Hematopoietic multipotent progenitor cell treated with erythropoietin and hydrocortisone succinate and interleukin-3 and kit ligand, for 4 days (in vitro differentiated cells): ENCODE data around the gene AGTPBP1.

Experiments
- DNase-seq: peaks from one replicate; pipeline ENCODE4 v3.0.0-alpha.2; 2015

AGTPBP1 gene

DNA sequence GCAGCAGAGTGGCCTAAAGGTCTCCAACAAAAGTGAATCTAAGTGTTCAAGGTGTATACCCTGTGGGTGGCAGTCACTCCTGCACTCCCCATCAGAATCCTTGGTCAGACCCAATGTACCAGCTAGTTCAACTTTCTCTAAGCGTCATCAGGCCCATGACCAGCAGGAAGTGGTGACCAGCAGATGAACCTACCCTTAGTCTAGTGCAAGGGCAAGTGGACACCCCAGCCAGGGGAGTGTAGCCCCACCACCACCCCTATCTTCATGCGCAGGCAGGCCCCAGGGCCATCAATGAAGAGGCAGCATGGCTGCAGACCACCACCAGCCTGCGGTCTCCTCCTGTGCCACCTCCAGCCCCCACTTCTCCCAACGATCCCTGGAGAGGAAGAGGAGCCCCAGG, 213.1 kb downstream of the AGTPBP1 start:
- DNase-seq, result no peak

DNA sequence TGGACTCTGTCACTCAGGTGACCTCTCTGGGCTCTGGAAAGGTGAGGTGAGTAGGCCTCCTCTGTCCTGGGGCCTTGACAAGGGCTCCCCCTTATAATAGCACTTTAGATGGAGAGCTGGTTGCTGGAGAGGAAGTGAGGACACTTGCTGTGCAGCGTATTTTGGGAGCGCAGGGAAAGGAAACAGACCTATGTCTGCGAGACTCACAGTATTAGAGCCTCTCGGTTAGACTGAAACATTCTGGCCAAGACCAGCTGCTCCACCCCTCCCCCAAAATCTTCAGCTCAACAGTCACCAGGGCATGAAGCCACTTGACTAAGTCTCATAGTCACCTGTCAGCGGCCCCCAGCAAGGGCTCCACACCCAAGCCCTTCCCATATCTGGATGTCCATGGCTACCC, 213.6 kb downstream of the AGTPBP1 start:
- no peak for DNase-seq

GRCh38 chr9:85527331-85528020, 214.3 kb downstream of the AGTPBP1 start:
- DNase-seq, result no peak

DNA sequence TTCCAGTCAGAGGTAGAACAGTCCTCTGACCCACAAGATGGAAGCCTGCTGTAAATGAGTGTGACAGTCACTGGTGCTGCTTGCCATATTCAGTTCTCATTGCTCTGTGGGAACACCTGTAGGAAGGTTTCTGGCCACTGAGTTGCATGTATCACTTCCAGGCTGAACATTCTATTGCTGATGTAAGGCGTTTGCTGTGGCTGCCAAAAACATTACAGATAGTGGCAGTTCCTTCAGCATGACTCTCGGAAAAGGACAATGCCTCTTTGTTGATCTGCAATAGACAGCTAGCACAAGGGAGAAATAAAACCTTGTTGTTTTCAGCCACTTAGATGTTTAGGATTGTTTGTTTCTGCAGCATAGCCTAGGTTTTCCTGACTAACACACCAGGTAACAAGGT, 217.2 kb downstream of the AGTPBP1 start:
- no peak for DNase-seq

DNA sequence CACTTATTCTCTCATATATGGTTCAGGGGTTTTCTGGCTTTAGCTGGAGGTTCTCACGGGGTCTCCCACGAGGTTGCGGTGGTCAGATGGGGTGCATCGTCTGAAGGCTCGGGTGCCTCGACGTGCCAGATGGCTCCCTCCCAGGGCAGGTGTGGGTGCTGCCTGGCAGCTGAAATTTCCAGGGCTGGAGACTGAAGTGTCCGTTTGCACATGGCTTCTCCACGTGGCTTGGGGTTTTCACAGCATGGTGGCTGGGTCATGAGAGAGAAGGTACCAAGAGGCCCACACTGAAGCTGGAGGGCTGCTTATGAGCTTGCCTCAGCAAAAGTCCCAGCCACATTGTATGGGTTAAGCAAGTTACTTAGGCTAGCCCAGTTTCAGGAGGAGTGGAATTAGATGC, 218.6 kb downstream of the AGTPBP1 start:
- DNase-seq, result no peak

DNA sequence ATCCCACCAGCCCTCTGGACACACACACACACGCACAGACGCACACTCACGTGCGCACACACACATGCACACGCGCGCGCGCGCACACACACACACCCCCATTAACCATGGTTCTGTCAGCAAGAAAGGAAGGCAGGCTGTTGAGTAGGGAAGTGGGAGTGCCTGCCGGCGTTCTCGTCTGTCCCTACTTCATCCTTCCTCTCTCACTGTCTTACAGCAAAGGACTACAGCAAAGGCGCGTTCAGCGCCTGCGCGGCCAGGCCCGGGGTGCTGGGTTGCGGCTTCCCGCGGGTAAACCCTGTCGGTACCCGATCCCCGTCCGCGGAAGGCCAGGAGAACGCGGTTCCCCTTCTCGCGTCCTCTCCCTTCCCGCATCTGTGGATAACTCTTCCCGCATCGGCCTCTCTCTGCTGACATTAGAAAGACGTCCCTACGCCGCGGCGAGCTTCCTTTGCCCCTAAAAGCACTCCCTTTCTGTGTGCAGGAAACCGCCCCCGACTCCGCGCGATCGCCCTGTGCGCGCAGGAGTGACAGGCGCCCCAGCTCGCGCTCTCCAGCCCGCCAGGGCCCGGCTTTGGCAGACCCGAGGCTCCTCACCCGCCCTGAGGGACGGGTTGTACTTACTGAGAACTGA, 219.2 kb downstream of the AGTPBP1 start:
- DNase-seq, result peak; percentile 48

- no peak for DNase-seq
Observed at GRCh38 chr9:85521371-85522197, 220.2 kb downstream of the AGTPBP1 start.

DNA sequence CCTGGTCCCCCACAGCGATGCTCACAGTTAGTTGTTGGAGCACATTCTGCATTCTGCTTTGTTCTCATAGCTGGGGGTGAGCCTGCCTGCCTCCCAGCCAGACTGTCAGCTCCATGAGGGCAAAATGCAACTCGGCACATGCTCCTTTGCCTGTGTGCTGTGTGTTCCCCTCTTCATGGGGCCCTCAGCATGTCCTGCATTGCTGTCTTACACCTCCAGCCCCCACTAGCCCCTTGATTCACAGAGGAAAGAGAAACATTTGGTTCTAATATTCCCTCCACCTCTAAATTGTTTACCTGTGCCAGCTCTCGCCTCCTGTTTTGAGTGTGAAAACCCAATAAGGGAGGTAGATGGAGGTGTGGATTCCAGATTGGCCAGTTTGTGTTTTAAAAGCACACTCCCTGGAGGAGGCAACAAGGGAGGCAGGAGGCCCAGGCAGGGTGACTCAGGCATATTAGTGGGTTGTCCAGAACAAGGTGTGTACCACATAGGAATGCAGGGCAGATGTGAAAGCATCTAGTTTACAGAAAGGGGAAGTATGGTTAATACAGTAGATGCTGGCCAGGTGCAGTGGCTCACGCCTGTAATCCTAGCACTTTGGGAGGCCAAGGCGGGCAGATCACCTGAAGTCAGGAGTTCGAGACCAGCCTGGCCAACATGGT, 224.6 kb downstream of the AGTPBP1 start:
- no peak for DNase-seq

DNA sequence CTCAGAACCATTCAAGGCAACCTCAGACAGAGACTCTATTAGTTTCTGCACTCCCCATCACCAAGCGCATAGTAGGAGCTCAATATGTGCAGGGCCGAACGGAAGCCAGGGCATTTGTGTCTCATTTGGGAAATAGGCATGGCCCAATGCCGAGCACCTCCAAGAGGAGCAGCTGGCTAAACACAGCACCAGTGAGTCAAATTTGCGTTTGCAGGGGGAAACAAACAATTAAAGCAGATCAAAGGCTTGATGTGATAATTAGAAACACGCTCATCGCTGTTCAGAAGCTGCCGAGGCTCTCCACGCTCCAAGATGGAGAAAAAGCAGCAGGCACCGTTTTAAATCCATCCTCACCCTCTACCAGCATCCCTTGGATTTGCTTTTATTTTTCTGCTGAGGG, 225.3 kb downstream of the AGTPBP1 start:
- DNase-seq, result no peak

DNA sequence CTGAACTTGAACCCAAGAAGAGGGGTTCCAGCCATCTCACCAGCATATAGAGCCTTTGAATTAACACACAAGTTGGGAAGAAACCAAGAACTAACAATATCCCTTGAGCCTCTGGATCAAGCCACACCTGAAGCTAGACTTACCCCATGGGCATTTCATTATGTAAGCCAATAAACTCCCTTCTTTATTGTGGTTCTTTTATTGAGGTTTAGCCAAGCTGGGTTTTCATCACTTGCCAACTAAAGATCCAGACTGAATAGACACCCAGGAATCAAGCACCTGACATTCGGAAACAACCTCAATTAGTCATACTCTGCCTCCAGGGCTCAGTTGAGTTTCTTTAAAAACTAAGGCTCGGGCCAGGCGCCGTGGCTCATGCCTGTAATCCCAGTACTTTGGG, 226.7 kb downstream of the AGTPBP1 start:
- no peak for DNase-seq

DNA sequence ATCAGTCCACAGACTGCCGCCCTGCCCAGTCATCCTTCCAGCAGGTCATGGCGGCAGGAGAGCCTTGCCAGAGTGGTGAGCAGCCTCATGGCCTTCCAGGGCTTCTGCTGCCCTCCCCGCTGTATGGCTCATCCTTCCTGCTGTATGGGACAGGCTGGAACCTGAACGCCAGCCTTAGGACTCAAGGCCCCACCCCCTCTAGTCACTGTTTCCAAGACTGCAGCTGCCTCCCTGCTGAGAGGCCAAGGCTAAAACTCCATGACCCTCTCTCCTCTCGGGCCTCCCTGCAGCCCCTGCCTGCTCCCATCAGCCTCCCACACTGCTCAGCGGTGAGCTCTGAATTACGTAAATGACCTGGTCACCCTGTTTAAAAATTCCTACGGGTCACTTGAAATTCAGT, 227.5 kb downstream of the AGTPBP1 start:
- no peak for DNase-seq

DNA sequence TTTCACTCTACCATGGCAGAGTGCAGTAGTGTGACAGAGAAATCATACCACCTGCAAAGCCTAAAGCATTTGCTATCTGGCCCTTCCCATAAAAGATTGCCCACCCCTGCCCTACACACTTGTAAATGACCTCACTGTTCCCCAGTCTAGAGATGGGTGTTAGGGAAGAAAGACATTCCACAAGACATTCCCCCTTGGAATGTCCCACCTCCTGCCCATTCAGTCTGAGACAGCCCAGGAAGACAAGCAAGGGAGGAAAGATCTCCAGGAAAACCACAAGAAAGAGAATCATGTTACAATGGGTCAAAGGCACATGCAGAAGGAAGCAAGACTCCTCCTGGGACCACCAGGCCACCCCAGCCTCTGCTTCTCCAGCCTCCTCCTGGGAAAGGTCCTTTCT, 230.0 kb downstream of the AGTPBP1 start:
- no peak for DNase-seq

DNA sequence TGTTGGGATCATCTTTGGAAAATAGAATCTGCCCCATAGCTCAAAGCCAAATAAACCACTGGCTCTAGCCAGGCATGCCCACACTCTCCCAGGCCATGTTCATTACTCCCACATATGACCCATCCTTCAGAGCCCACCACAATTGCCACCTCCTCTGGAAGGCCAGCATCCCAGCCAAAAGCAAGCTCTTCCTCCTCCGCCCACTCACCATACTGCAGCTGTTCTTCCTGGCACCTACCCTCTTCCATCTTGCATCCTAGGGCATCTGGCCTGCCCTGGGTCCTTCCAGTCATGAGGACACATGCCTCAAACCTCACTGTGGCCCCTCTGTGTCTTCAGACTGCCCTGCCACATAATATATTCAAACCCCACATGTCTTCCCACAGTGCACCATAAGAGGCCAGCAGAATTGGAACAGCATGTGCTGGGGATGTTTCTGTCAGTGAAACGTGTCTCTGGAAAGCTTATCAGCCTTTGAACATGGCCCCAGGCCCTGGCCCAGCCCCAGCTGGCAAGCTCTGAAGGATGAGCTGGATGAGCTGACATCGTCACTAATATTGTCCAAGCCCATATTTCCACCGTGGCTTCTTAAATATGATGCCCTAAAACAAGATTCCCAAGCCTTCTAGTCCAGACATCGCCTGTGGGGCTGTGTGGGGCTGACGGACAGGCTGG, 230.8 kb downstream of the AGTPBP1 start:
- DNase-seq, result no peak

DNA sequence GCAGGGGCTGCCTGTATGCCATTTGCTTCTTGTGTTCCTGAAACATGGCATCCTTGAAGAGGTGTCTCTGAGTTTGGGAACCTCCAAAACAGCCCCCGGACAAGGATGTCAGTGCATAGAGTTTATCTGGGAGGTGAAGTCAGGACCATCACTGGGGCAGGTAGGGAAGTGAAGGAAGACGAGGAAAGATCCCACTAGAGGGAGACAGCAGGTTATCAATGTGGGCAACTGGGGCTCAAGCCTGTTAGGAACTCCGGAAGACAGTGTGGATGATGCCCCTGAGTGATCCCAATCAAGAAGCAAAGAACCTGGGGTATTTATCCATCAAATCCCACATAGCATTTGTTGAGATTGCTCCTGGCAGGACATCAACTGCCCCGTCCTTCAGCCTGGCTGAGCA, 233.1 kb downstream of the AGTPBP1 start:
- DNase-seq, result no peak

DNA sequence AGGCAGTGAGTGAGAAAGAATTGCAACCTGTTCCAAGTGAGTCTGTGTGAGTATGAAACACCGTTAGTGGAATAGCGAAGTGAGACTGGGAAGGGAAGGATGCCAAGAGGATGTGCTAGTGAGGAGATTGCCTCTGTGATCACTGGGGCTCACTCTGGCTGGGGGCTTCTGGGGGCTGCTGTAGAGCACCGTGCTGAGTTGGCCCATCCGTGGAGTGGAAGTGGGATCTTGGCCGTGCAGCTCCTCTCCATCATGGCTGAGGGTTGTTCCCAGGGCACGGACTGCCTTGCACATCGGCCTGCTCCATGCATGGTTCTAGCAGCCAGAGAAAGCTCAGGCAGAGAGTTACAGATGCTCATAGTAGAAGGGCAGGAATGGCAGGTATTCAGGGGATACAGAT, 236.1 kb downstream of the AGTPBP1 start:
- no peak for DNase-seq

DNA sequence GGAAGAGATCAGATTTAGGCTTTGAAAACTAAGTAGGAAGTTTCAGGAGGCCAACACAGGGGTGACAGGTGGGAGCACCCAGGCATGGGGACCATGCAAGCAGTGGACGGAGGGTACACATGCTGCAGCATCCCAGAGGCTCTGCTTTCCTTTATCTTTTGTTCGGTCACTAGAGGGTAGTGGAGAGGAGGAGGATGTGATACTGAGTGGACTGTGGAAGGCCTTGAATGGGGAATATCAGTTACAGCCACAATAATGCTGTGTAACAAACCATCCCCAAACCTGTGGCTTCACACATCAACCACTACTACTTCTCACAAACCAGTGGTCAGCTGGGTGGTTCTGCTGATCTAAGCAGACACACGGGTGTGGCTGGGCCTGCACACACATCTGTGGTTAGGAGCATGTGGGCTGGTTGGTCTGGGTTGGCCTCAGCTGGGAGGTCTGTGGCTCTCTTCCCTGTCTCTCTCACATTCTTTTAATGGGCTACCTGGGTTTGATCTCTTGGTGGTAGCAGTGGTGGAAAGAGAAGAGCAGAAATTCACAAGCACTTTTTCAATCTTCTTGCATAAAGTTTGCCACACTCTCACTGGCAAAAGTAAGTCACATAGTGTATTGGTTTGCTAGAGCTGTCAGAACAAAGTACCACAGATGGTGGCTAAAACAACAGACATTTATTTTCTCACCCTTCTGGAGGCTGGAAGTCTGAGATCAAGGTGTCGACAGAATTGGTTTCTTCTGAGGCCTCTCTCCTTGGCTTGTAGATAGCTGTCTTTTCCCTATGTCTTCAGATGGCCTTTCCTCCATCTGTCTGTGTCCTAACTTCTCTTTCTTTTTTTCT, 238.7 kb downstream of the AGTPBP1 start:
- DNase-seq, result peak; percentile 50

DNA sequence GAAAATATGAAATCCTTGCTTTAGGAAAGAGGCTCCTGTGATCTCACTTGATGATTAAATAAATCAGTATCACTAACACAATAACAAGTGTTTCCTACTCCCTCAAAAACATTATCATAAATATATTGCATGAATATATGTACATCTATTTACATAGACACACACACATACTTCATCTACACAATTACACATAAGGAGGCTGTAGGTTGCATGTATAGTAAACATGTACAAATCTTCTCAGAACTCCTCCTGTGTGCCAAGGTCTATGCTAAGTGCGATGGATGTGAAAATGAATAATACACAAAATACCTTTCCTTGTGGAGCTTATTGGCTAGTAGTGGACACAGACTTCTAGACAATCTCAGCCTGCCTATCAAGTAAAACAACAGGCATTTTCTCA, 239.9 kb downstream of the AGTPBP1 start:
- no peak for DNase-seq

DNA sequence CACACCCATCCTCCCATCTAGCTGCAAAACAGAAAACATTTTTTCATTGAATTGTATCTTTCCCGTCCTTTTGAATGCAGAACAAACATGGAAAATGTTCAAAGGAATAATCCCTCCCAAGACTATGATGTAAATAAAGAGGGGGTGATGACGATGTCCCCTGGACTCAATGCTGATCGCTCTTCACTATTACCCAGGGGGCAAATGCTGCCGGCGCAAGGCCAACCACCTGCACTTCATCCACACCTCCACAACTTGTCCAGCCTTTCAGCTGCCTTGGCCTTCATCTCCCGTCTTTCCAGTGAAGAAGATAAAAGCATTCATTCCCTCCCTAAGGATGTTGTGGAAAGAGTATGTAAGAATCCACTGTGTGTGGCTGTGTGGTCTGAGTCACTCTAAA, 240.3 kb downstream of the AGTPBP1 start:
- DNase-seq, result no peak
